ENCODE results near the gene DDIT4.
A peak's percentile ranks its signal among the peaks of the same experiment; 100 is the strongest.

The DDIT4 gene

DNA sequence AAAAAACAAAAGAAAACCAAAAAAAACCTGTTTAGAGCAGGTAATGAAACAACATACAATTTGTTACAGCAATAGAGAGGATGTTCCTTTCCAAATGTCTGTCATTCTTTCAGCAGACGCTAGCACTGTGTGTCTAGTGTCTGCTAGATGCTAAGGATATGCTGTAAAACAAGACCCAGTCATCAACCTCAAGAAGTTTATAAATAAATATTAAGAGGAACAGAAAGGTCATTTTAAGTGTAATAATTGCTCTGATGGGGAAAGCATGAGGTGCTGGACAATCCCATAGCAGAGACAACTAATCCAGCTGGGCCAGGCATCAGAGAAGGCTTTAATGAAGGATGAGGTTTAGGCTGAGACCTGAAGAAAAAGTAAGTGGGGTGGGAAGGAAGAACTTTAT, 34.3 kb upstream of the DDIT4 start:
- no peak for DNase-seq (ENCODE audit: low read depth)
- TF ChIP-seq CTCF (IDR thresholded peaks at IDR 0.05; ENCODE audit: low read depth, low read length) (no peak), POLR2A (IDR thresholded peaks at IDR 0.05; ENCODE audit: extremely low read depth, insufficient read length) (no peak), MYC (IDR thresholded peaks at IDR 0.05; ENCODE audit: low read depth, low read length) (no peak), MAX (IDR thresholded peaks at IDR 0.05; ENCODE audit: low read depth, low read length) (no peak)
- H3K4me3 ChIP-seq (ENCODE audit: low read depth, low read length) = no peak overlapping the region

DNA sequence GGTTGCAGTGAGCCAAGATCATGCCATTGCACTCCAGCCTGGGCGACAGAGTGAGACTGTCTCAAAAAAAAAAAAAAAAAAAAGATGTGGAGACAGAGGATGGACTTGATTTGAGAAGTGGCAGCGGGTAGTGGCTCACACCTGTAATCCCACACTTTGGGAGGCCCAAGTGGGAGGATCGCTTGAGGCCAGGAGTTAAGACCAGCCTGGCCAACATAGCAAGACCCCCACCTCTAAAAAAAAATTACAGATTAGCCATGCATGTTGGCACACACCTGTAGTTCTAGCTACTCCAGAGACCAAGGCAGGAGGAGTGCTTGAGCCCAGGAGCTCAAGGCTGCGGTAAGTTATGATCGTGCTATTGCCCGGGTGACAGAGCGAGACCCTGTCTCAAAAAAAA, 33.4 kb upstream of the DDIT4 start:
- DNase-seq (ENCODE audit: low read depth) = no peak
- no peak overlapping the region for H3K4me3 ChIP-seq (ENCODE audit: low read depth, low read length)
- TF ChIP-seq MYC (IDR thresholded peaks at IDR 0.05; ENCODE audit: low read depth, low read length) = no peak
- TF ChIP-seq MAX (IDR thresholded peaks at IDR 0.05; ENCODE audit: low read depth, low read length) = no peak
- no peak for TF ChIP-seq POLR2A (IDR thresholded peaks at IDR 0.05; ENCODE audit: extremely low read depth, insufficient read length)
- no peak for TF ChIP-seq CTCF (IDR thresholded peaks at IDR 0.05; ENCODE audit: low read depth, low read length)

DNA sequence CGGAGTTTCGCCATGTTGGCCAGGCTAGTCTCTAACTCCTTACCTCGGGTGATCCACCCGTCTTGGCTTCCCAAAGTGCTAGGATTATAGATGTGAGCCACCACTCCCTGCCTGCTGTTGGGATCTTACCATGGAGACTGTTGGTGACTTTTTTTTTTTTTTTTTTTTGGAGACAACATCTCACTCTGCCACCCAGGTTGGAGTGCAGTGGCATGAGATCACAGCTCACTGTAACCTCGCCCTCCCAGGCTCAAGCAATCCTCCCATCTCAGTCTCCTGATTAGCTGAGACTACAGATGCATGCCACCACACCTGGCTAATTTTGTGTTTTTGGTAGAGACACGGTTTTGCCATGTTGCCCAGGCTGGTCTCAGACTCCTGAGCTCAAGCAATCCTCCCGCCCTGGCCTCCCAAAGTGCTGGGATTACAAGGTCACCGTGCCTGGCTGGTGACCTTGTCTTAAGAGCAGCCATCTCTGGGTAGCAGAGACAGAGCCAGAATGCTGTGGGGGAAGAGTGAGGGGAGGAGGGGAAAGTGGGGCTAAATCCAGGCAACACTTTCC, 32.0 kb upstream of the DDIT4 start:
- no peak for TF ChIP-seq CTCF (IDR thresholded peaks at IDR 0.05; ENCODE audit: low read depth, low read length)
- no peak for TF ChIP-seq MAX (IDR thresholded peaks at IDR 0.05; ENCODE audit: low read depth, low read length)
- TF ChIP-seq POLR2A (IDR thresholded peaks at IDR 0.05; ENCODE audit: extremely low read depth, insufficient read length) = no peak
- no peak for TF ChIP-seq MYC (IDR thresholded peaks at IDR 0.05; ENCODE audit: low read depth, low read length)
- DNase-seq (ENCODE audit: low read depth) = no peak

GRCh38 chr10:72242675-72243074, 31.0 kb upstream of the DDIT4 start:
- DNase-seq (ENCODE audit: low read depth) = peak; percentile 61
- no peak overlapping the region for H3K4me3 ChIP-seq (ENCODE audit: low read depth, low read length)
- TF ChIP-seq CTCF (IDR thresholded peaks at IDR 0.05; ENCODE audit: low read depth, low read length) = no peak
- no peak for TF ChIP-seq MYC (IDR thresholded peaks at IDR 0.05; ENCODE audit: low read depth, low read length)
- TF ChIP-seq MAX (IDR thresholded peaks at IDR 0.05; ENCODE audit: low read depth, low read length) = no peak
- TF ChIP-seq POLR2A (IDR thresholded peaks at IDR 0.05; ENCODE audit: extremely low read depth, insufficient read length) = no peak

More for the DNA sequence above, 32.0 kb upstream of the DDIT4 start:
- H3K4me3 ChIP-seq (ENCODE audit: low read depth, low read length) = no peak overlapping the region

DNA sequence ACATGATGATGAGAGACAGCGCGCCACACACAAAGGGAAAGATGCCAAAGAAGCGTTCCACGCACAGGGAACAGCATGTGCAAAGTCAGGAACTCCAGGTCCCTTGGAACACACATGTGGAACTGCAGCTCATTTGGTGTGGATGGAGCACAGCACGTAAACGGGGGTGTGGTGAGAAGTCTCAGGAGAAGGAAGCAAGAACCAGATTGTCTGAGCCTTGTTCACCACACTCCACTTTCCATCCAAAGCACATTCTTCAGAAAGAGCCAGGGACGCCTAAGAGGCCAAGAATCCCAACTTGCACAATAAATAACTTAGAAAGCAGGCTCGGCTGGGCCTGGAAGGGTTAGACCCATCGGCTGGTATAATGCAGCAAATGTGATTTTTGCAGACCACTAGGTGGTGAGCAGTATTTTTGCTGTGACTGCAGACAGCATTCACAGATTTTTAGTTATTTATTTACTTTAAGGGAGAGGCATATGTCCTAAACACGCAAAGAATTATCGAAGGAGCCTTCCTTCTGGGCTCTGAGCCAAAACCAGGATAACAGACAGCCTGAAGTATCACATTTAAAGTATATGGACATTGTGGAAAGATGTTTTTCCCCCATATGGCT, 29.8 kb upstream of the DDIT4 start:
- TF ChIP-seq MYC (IDR thresholded peaks at IDR 0.05; ENCODE audit: low read depth, low read length) = no peak
- no peak for TF ChIP-seq MAX (IDR thresholded peaks at IDR 0.05; ENCODE audit: low read depth, low read length)
- TF ChIP-seq POLR2A (IDR thresholded peaks at IDR 0.05; ENCODE audit: extremely low read depth, insufficient read length) = no peak
- no peak for TF ChIP-seq CTCF (IDR thresholded peaks at IDR 0.05; ENCODE audit: low read depth, low read length)
- DNase-seq (ENCODE audit: low read depth) = no peak
- H3K4me3 ChIP-seq (ENCODE audit: low read depth, low read length) = no peak overlapping the region

Data from NB4 (cell line).